Activated gamma-delta T cell treated with anti-CD3 and anti-CD28 coated beads, Interleukin-2, amount 50 U/mL, for 16 hours (primary cell): ENCODE data around the gene HNRNPK.
"Not testable (repeated sequence)": the region's sequence is repeated elsewhere in the genome, so short reads cannot be mapped to it uniquely, and the experiment has no call there.

Experiments used
- DNase-seq: peaks from one replicate; pipeline ENCODE4 v3.0.0-alpha.2; 2020; ENCODE audit warnings: low read depth

Gene HNRNPK

GRCh38 chr9:83976372-83976771, 3.6 kb downstream of the HNRNPK start:
- DNase-seq: no peak

GRCh38 chr9:83975300-83975699, 4.7 kb downstream of the HNRNPK start:
- no peak for DNase-seq

GRCh38 chr9:83972286-83972685, 7.7 kb downstream of the HNRNPK start:
- DNase-seq: no peak

- DNase-seq: no peak
Measured at GRCh38 chr9:83971485-83971884, 8.5 kb downstream of the HNRNPK start.

GRCh38 chr9:83969602-83970001, 10.4 kb downstream of the HNRNPK start:
- DNase-seq: no peak

- no peak for DNase-seq
Measured at GRCh38 chr9:83967073-83967472, 12.9 kb downstream of the HNRNPK start.

- no peak for DNase-seq
Measured at GRCh38 chr9:83966209-83966582, 13.8 kb downstream of the HNRNPK start.

GRCh38 chr9:83965350-83966208, 14.4 kb downstream of the HNRNPK start:
- no peak for DNase-seq

- DNase-seq: no peak
Measured at GRCh38 chr9:83964973-83965349, 15.1 kb downstream of the HNRNPK start.

- DNase-seq: no peak
Measured at GRCh38 chr9:83962165-83962564, 17.9 kb downstream of the HNRNPK start.

- no peak for DNase-seq
Measured at GRCh38 chr9:83960991-83961390, 19.0 kb downstream of the HNRNPK start.

- no peak for DNase-seq
Measured at GRCh38 chr9:83959061-83959460, 21.0 kb downstream of the HNRNPK start.

GRCh38 chr9:83957248-83957513, 22.8 kb downstream of the HNRNPK start:
- DNase-seq: no peak

- peak; percentile 34 for DNase-seq
Measured at GRCh38 chr9:83956436-83957247, 23.4 kb downstream of the HNRNPK start.

- DNase-seq: no peak
Measured at GRCh38 chr9:83956086-83956435, 24.0 kb downstream of the HNRNPK start.

GRCh38 chr9:83948096-83948495, 31.9 kb downstream of the HNRNPK start:
- DNase-seq: not testable (repeated sequence)

GRCh38 chr9:83940590-83941303, 39.3 kb downstream of the HNRNPK start:
- DNase-seq: no peak

- DNase-seq: no peak
Measured at GRCh38 chr9:83937861-83938455, 42.1 kb downstream of the HNRNPK start.

GRCh38 chr9:83936523-83936922, 43.5 kb downstream of the HNRNPK start:
- DNase-seq: no peak

- DNase-seq: no peak
Measured at GRCh38 chr9:83935276-83935935, 44.6 kb downstream of the HNRNPK start.

GRCh38 chr9:83934569-83935275, 45.3 kb downstream of the HNRNPK start:
- DNase-seq: no peak
